ENCODE data around the gene PGAM1. TPM values are rescaled to one million over a fixed set of nuclear protein-coding genes. Genes with fewer than 3 reads are reported as not detected.
A peak's percentile ranks its signal among the peaks of the same experiment; 100 is the strongest.

PGAM1 gene
- total and polyA plus RNA-seq, 2 of the 13 experiments (the other 11 are each of a cell fraction or from before 2014, with no cell fraction given): 354 to 483 TPM

DNA sequence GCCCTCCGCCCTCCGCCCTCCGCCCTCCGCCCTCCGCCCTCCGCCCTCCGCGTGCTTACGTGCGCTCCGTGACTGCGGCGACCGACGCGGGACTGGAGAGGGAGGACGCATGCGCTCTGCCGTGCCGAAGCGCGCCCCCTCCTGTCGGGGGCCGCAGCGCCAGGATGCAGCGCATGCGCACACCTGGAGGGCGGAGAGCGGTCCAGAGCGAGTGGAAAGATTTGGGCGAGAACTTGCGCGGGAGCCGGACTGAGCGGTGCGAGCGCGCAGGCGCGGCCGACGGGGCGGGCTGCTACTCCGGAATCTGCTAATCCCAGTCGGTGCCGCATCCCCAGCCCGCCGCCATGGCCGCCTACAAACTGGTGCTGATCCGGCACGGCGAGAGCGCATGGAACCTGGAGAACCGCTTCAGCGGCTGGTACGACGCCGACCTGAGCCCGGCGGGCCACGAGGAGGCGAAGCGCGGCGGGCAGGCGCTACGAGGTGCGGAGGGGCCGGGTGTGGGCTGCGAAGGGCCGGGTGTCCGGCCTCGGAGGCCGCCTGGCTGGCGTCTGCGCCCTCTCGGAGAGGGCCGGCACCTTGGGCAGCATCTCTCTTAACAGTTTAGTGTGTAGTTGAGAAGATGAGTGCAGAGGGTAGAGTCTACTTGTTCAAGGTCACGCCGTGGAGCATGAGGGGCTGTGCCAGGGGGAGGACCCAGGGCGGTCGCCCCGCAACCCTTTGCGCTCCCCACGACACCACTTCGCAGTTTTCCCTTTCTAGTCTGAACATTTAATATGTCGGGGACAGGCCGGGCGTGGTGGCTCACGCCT is at the start of gene PGAM1 (continued):
- TF ChIP-seq ZNF766 (CRISPR knock-in tag; IDR thresholded peaks at IDR 0.05; ENCODE audit: borderline replicate concordance): peak; percentile 68; the same call in 1 of the 2 replicates
- TF ChIP-seq ATF1 (CRISPR knock-in tag; IDR thresholded peaks at IDR 0.05): no peak
- peak; percentile 69; the same call in 1 of the 2 replicates for TF ChIP-seq ZNF792 (CRISPR knock-in tag; IDR thresholded peaks at IDR 0.05)
- TF ChIP-seq ZNF264 (CRISPR knock-in tag; IDR thresholded peaks at IDR 0.05): peak; percentile 54; the same call in 1 of the 2 replicates
- peak; percentile 81 for TF ChIP-seq ERF (CRISPR knock-in tag; IDR thresholded peaks at IDR 0.05)
- peak; percentile 59 for TF ChIP-seq ASH2L (IDR thresholded peaks at IDR 0.05; ENCODE audit: insufficient read length, low read depth, low read length)
- TF ChIP-seq PATZ1 (CRISPR knock-in tag; IDR thresholded peaks at IDR 0.05): peak; percentile 77
- TF ChIP-seq MED1 (CRISPR knock-in tag; IDR thresholded peaks at IDR 0.05): peak; percentile 75
- TF ChIP-seq NONO (IDR thresholded peaks at IDR 0.05): no peak
- peak; percentile 43 for TF ChIP-seq NONO (CRISPR knock-in tag; conservative IDR thresholded peaks at IDR 0.05)
- TF ChIP-seq ZNF263 (CRISPR knock-in tag; IDR thresholded peaks at IDR 0.05): peak; percentile 19; the same call in 1 of the 2 replicates
- TF ChIP-seq ZNF687 (CRISPR knock-in tag; IDR thresholded peaks at IDR 0.05): peak; percentile 90
- peak; percentile 78; the same call in 1 of the 2 replicates for TF ChIP-seq SAFB2 (CRISPR knock-in tag; IDR thresholded peaks at IDR 0.05; ENCODE audit: borderline replicate concordance, low read depth)
- TF ChIP-seq KMT2A (CRISPR knock-in tag; IDR thresholded peaks at IDR 0.05): peak; percentile 31
- no peak for TF ChIP-seq ZNF383 (CRISPR knock-in tag; IDR thresholded peaks at IDR 0.05; ENCODE audit: borderline replicate concordance)
- peak; percentile 90 for TF ChIP-seq HNRNPLL (IDR thresholded peaks at IDR 0.05; ENCODE audit: low read depth, low read length, poor library complexity, severe bottlenecking)
- TF ChIP-seq EEA1 (CRISPR knock-in tag; IDR thresholded peaks at IDR 0.05; ENCODE audit: borderline replicate concordance): 0 out of 2 replicates have a peak, but pooled peaks have one; percentile 19
- TF ChIP-seq NR2F1 (CRISPR knock-in tag; IDR thresholded peaks at IDR 0.05): peak in 1 of 2 experiments; percentile 32; a peak in 1 of 4 replicates
- peak; percentile 56; the same call in 1 of the 2 replicates for TF ChIP-seq ZHX1 (CRISPR knock-in tag; IDR thresholded peaks at IDR 0.05; ENCODE audit: low read depth)
- TF ChIP-seq ZNF205 (CRISPR knock-in tag; IDR thresholded peaks at IDR 0.05): 0 out of 2 replicates have a peak, but pooled peaks have one; percentile 26
- peak; percentile 62; the same call in 1 of the 2 replicates for TF ChIP-seq ZNF724P (CRISPR knock-in tag; IDR thresholded peaks at IDR 0.05; ENCODE audit: borderline replicate concordance)

Measured in HepG2 (cell line).